ENCODE data around the gene OR56A3. TPM values are rescaled to one million over a fixed set of nuclear protein-coding genes. Genes with fewer than 3 reads are reported as not detected.

The OR56A3 gene
- total and polyA plus RNA-seq, 2 donors (not counting 1 experiment from before 2014, with no cell fraction given): not detected

DNA sequence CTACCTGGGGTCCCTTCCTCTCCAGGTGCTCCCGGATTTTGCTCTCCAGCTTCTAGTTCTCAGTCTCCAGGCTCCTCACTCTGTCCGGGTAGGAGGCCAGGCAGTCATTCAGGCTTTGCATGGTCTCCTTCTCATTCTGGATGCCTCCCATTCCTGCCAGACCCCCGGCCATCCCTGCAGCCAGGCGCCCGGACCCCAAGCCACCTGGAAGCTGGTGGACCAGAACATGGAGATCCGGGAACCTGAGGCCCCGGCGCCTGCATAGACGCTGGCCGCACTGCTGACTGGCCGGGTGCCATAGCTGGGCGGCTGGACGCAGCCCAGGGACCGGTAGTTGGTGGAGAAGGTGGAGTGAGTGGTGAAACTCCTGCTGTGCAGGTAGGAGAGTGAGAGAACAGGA, 52.7 kb downstream of the OR56A3 start:
- Histone ChIP-seq H3K27ac (ENCODE audit: insufficient read depth, low read length) (no peak overlapping the region), H2AFZ (ENCODE audit: low read length) (no peak overlapping the region), H3K79me2 (ENCODE audit: control insufficient read depth, insufficient read depth, low read length) (no peaks in the 10 kb centered on the region), H3K4me1 (ENCODE audit: control insufficient read depth, extremely low read depth, insufficient read depth, low read length) (no peaks in the 10 kb centered on the region), H3K4me3 (replicated peaks in 1 of 4; ENCODE audit: control extremely low read depth in 1 of 4, insufficient read depth in 1 of 4, low read depth in 3 of 4, low read length in 4 of 4) (no peak overlapping the region), H3K9ac (ENCODE audit: insufficient read depth, low read length) (no peak overlapping the region), H4K20me1 (ENCODE audit: control insufficient read depth, extremely low read depth, insufficient read depth, low read length) (no peaks in the 10 kb centered on the region), H3K9me3 (ENCODE audit: control insufficient read depth, insufficient read depth, low read depth, low read length) (no peaks in the 10 kb centered on the region), H3K27me3 (ENCODE audit: control insufficient read depth, insufficient read depth, low read length) (no peaks in the 10 kb centered on the region), H3K4me2 (ENCODE audit: extremely low read depth, insufficient read depth, low read length) (no peak overlapping the region), H3K36me3 (ENCODE audit: control insufficient read depth, insufficient read depth, low read length) (no peaks in the 10 kb centered on the region)
- TF ChIP-seq, protein P1, sequence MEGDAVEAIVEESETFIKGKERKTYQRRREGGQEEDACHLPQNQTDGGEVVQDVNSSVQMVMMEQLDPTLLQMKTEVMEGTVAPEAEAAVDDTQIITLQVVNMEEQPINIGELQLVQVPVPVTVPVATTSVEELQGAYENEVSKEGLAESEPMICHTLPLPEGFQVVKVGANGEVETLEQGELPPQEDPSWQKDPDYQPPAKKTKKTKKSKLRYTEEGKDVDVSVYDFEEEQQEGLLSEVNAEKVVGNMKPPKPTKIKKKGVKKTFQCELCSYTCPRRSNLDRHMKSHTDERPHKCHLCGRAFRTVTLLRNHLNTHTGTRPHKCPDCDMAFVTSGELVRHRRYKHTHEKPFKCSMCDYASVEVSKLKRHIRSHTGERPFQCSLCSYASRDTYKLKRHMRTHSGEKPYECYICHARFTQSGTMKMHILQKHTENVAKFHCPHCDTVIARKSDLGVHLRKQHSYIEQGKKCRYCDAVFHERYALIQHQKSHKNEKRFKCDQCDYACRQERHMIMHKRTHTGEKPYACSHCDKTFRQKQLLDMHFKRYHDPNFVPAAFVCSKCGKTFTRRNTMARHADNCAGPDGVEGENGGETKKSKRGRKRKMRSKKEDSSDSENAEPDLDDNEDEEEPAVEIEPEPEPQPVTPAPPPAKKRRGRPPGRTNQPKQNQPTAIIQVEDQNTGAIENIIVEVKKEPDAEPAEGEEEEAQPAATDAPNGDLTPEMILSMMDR (conservative IDR thresholded peaks at IDR 0.05 in 1 of 2, IDR thresholded peaks at IDR 0.05 in 1 of 2; ENCODE audit: low read depth in 1 of 2, low read length in 2 of 2): no peak
- TF ChIP-seq EZH2 (IDR thresholded peaks at IDR 0.05; ENCODE audit: low read length, missing control alignments): no peak
- no peak for DNase-seq (ENCODE audit: low read depth in 2 of 2)

Other genes with a start within 250 kb of the OR56A3 start
- not detected in 2 replicates for gene OR56B1, start 205.8 kb upstream of the OR56A3 start, total RNA-seq
- gene OR56B1, start 205.8 kb upstream of the OR56A3 start, polyA plus RNA-seq: not detected in 2 replicates
- gene OR52N4, start 188.0 kb upstream of the OR56A3 start, total RNA-seq: 0.33 TPM in 1 of 2 replicates, not detected in the other
- 0.08 TPM in 1 of 2 replicates, not detected in the other for gene OR52N4, start 188.0 kb upstream of the OR56A3 start, polyA plus RNA-seq
- not detected in 2 replicates for gene OR52N5, start 158.9 kb upstream of the OR56A3 start, total RNA-seq
- not detected in 2 replicates for gene OR52N5, start 158.9 kb upstream of the OR56A3 start, polyA plus RNA-seq
- gene OR52N1, start 151.0 kb upstream of the OR56A3 start, total RNA-seq: not detected in 2 replicates
- not detected in 2 replicates for gene OR52N1, start 151.0 kb upstream of the OR56A3 start, polyA plus RNA-seq
- not detected in 2 replicates for gene OR52N2, start 133.3 kb upstream of the OR56A3 start, total RNA-seq
- gene OR52N2, start 133.3 kb upstream of the OR56A3 start, polyA plus RNA-seq: not detected in 2 replicates
- under 0.01 TPM in 1 of 2 replicates, not detected in the other for gene OR52E6, start 100.4 kb upstream of the OR56A3 start, total RNA-seq
- not detected in 2 replicates for gene OR52E6, start 100.4 kb upstream of the OR56A3 start, polyA plus RNA-seq
- not detected in 2 replicates for gene OR52E8, start 84.6 kb upstream of the OR56A3 start, total RNA-seq
- not detected in 2 replicates for gene OR52E8, start 84.6 kb upstream of the OR56A3 start, polyA plus RNA-seq
- gene OR52E4, start 61.6 kb upstream of the OR56A3 start, total RNA-seq: not detected in 2 replicates
- gene OR52E4, start 61.6 kb upstream of the OR56A3 start, polyA plus RNA-seq: not detected in 2 replicates
- gene OR52E5, start 49.0 kb upstream of the OR56A3 start, total RNA-seq: not detected in 2 replicates
- gene OR52E5, start 49.0 kb upstream of the OR56A3 start, polyA plus RNA-seq: not detected in 2 replicates
- not detected in 2 replicates for gene OR56A5, start 26.2 kb downstream of the OR56A3 start, total RNA-seq
- gene OR56A5, start 26.2 kb downstream of the OR56A3 start, polyA plus RNA-seq: not detected in 2 replicates
- not detected in 2 replicates for gene OR52L1, start 44.7 kb downstream of the OR56A3 start, total RNA-seq
- gene OR52L1, start 44.7 kb downstream of the OR56A3 start, polyA plus RNA-seq: not detected in 2 replicates
- not detected in 2 replicates for gene OR56A4, start 64.7 kb downstream of the OR56A3 start, total RNA-seq
- gene OR56A4, start 64.7 kb downstream of the OR56A3 start, polyA plus RNA-seq: not detected in 2 replicates
- gene OR56A1, start 88.5 kb downstream of the OR56A3 start, total RNA-seq: not detected in 2 replicates
- not detected in 2 replicates for gene OR56A1, start 88.5 kb downstream of the OR56A3 start, polyA plus RNA-seq
- not detected in 2 replicates for gene OR56B4, start 165.4 kb downstream of the OR56A3 start, total RNA-seq
- gene OR56B4, start 165.4 kb downstream of the OR56A3 start, polyA plus RNA-seq: not detected in 2 replicates
- gene OR52B2, start 228.1 kb downstream of the OR56A3 start, total RNA-seq: not detected in 2 replicates
- gene OR52B2, start 228.1 kb downstream of the OR56A3 start, polyA plus RNA-seq: not detected in 2 replicates

Data from fibroblast of lung (primary cell).